Measurements from ENCODE around the gene ADK. TPM values are rescaled to one million over a fixed set of nuclear protein-coding genes. Genes with fewer than 3 reads are reported as not detected.

The ADK gene
- total and polyA plus RNA-seq, 2 of the 4 experiments (the other 2 are of a cell fraction): 30.6 to 40.9 TPM

- no TSS peak for BruUV-seq (replicated peaks)
- Histone ChIP-seq H2BK15ac (ENCODE audit: low read depth, low read length) (no peak overlapping the region), H3K14ac (replicated peaks; ENCODE audit: low read depth, low read length) (peak overlapping the region; percentile 10), H3K9ac (ENCODE audit: low read depth, low read length) (no peak overlapping the region), H3K4me2 (ENCODE audit: low read depth, low read length) (peak overlapping the region; percentile 30; the same call in 1 of the 2 replicates), H2BK20ac (ENCODE audit: low read depth, low read length) (no peak overlapping the region), H3K27ac (ENCODE audit: insufficient read depth, low read length) (no peak overlapping the region), H3K18ac (ENCODE audit: low read depth, low read length) (no peak overlapping the region), H3K27me3 (ENCODE audit: control insufficient read depth, insufficient read depth, low read length) (no peaks in the 10 kb centered on the region), H2AK9ac (replicated peaks; ENCODE audit: low read depth, low read length, poor library complexity) (no peak overlapping the region), H3K4me1 (ENCODE audit: control insufficient read depth, insufficient read depth, low read length) (peaks cover 4% of the 10 kb centered on the region; the same call in 1 of the 2 replicates), H3K4ac (ENCODE audit: low read depth, low read length) (no peak overlapping the region), H3K4me3 (ENCODE audit: insufficient read depth, low read depth, low read length) (no peak overlapping the region), H2BK5ac (ENCODE audit: low read depth, low read length, poor library complexity, severe bottlenecking) (no peak overlapping the region), H4K8ac (ENCODE audit: low read depth in 2 of 2, low read length in 2 of 2) (no peak overlapping the region), H4K20me1 (ENCODE audit: insufficient read depth, low read length) (no peaks in the 10 kb centered on the region), H2AK5ac (ENCODE audit: low read depth, low read length) (no peak overlapping the region), H4K5ac (ENCODE audit: low read depth, low read length) (no peak overlapping the region), H4K91ac (ENCODE audit: insufficient read depth, low read depth, low read length) (no peak overlapping the region), H2BK120ac (ENCODE audit: low read depth, low read length) (no peak overlapping the region), H3K23ac (ENCODE audit: low read depth, low read length) (peak overlapping the region; percentile 22; the same call in 1 of the 2 replicates), H3K79me1 (ENCODE audit: low read depth in 1 of 2, low read length in 2 of 2) (peaks cover 11 to 19% of the 10 kb centered on the region in 2 experiments; a peak in 3 of 4 replicates), H3K56ac (ENCODE audit: extremely low read depth, insufficient read depth, low read length) (no peak overlapping the region), H3K9me1 (ENCODE audit: insufficient read depth, low read length) (no peaks in the 10 kb centered on the region), H2AFZ (replicated peaks; ENCODE audit: low read length, poor library complexity) (no peak overlapping the region), H3K36me3 (ENCODE audit: control insufficient read depth, insufficient read depth, low read length) (peaks cover 1% of the 10 kb centered on the region; the same call in 1 of the 2 replicates), H3K9me3 (ENCODE audit: control insufficient read depth, insufficient read depth, low read length) (no peaks in the 10 kb centered on the region)
- intact Hi-C loops (cut with micrococcal nuclease): no loop called here
- ChIA-PET POLR2A (ENCODE audit: unreplicated experiment) (no interaction called here), CTCF (interaction anchor here (0.6 to 1.4 kb wide), 2 partner anchors 9 to 11 kb away, joined by 5 to 6 read pairs; no protein-coding TSS in a partner anchor)
- dilution Hi-C loops (cut with HindIII; ENCODE audit: low sequenced_read_pairs, unreplicated experiment): no loop called here
- peak; percentile 18 for DNase-seq
- peak; percentile 46 for ATAC-seq (ENCODE audit: low read depth)
- WGBS, 2 experiments (ENCODE audit: extremely low coverage in 2 of 2, insufficient read length in 1 of 2): 78% methylated on average over 3 of the region's 4 CpGs; no CpG with 5 or more reads in 1 of the 2 experiments
- in situ Hi-C loops (cut with MboI; ENCODE audit: low sequenced_read_pairs): no loop called here
- TF ChIP-seq CTCF (conservative IDR thresholded peaks at IDR 0.05; ENCODE audit: low read depth, low read length) (no peak), USF2 (IDR thresholded peaks at IDR 0.05; ENCODE audit: low read depth, low read length) (no peak), RAD21 (IDR thresholded peaks at IDR 0.05; ENCODE audit: low read length) (no peak), CHD1 (IDR thresholded peaks at IDR 0.05; ENCODE audit: low read depth, low read length) (no peak), NFE2L2 (IDR thresholded peaks at IDR 0.05; ENCODE audit: low read depth, low read length) (no peak), FOS (IDR thresholded peaks at IDR 0.05; ENCODE audit: low read depth, low read length) (no peak), ELK1 (IDR thresholded peaks at IDR 0.05; ENCODE audit: borderline replicate concordance, low read depth, low read length) (no peak), POLR2A (IDR thresholded peaks at IDR 0.05; ENCODE audit: low read depth, low read length) (no peak), RFX5 (IDR thresholded peaks at IDR 0.05; ENCODE audit: low read depth, low read length) (no peak), CEBPB (IDR thresholded peaks at IDR 0.05; ENCODE audit: low read depth, low read length) (no peak), SMC3 (IDR thresholded peaks at IDR 0.05; ENCODE audit: low read depth, low read length) (no peak), MAFK (IDR thresholded peaks at IDR 0.05; ENCODE audit: low read depth, low read length) (no peak), BHLHE40 (IDR thresholded peaks at IDR 0.05; ENCODE audit: low read depth, low read length) (no peak), RCOR1 (IDR thresholded peaks at IDR 0.05; ENCODE audit: insufficient replicate concordance, low read length) (no peak), MXI1 (IDR thresholded peaks at IDR 0.05; ENCODE audit: borderline replicate concordance, low read depth, low read length) (no peak), MAZ (IDR thresholded peaks at IDR 0.05; ENCODE audit: borderline replicate concordance, low read depth, low read length) (no peak)
Observed at GRCh38 chr10:74255888-74256357, 104.9 kb downstream of the ADK start.

All from IMR-90 (cell line).